ENCODE measurements around the gene TLCD2.
A peak's percentile ranks its signal among the peaks of the same experiment; 100 is the strongest.
"Not testable (repeated sequence)": the region's sequence is repeated elsewhere in the genome, so short reads cannot be mapped to it uniquely, and the experiment has no call there.

Gene TLCD2

GRCh38 chr17:1727876-1728630 is 17.9 kb upstream of the TLCD2 start:
- no peak overlapping the region for H3K4me3 ChIP-seq (ENCODE audit: low read depth, low read length)
- TF ChIP-seq, protein P1, sequence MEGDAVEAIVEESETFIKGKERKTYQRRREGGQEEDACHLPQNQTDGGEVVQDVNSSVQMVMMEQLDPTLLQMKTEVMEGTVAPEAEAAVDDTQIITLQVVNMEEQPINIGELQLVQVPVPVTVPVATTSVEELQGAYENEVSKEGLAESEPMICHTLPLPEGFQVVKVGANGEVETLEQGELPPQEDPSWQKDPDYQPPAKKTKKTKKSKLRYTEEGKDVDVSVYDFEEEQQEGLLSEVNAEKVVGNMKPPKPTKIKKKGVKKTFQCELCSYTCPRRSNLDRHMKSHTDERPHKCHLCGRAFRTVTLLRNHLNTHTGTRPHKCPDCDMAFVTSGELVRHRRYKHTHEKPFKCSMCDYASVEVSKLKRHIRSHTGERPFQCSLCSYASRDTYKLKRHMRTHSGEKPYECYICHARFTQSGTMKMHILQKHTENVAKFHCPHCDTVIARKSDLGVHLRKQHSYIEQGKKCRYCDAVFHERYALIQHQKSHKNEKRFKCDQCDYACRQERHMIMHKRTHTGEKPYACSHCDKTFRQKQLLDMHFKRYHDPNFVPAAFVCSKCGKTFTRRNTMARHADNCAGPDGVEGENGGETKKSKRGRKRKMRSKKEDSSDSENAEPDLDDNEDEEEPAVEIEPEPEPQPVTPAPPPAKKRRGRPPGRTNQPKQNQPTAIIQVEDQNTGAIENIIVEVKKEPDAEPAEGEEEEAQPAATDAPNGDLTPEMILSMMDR (IDR thresholded peaks at IDR 0.05; ENCODE audit: low read depth, low read length) = no peak

DNA sequence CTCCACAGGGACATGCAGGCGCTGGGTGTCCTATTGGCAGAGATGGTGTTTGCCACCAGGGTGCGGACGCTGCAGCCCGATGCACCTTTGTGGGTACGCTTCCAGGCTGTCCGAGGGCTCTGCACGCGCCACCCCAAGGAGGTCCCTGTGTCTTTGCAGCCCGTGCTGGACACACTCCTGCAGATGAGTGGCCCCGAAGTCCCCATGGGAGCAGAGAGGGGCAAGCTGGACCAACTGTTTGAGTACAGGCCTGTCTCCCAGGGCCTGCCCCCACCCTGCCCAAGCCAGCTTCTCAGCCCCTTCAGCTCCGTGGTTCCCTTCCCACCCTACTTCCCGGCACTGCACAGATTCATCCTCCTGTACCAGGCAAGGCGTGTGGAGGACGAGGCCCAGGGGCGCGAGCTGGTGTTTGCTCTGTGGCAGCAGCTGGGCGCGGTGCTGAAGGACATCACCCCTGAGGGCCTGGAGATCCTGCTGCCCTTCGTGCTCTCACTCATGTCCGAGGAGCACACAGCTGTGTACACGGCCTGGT is 17.1 kb upstream of the TLCD2 start:
- TF ChIP-seq, protein P1 (IDR thresholded peaks at IDR 0.05; ENCODE audit: low read depth, low read length) = no peak
- H3K4me3 ChIP-seq (ENCODE audit: low read depth, low read length) = no peak overlapping the region

- H3K4me3 ChIP-seq (ENCODE audit: low read depth, low read length) = no peak overlapping the region
These were observed 16.6 kb upstream of the TLCD2 start for GRCh38 chr17:1726626-1727257.

DNA sequence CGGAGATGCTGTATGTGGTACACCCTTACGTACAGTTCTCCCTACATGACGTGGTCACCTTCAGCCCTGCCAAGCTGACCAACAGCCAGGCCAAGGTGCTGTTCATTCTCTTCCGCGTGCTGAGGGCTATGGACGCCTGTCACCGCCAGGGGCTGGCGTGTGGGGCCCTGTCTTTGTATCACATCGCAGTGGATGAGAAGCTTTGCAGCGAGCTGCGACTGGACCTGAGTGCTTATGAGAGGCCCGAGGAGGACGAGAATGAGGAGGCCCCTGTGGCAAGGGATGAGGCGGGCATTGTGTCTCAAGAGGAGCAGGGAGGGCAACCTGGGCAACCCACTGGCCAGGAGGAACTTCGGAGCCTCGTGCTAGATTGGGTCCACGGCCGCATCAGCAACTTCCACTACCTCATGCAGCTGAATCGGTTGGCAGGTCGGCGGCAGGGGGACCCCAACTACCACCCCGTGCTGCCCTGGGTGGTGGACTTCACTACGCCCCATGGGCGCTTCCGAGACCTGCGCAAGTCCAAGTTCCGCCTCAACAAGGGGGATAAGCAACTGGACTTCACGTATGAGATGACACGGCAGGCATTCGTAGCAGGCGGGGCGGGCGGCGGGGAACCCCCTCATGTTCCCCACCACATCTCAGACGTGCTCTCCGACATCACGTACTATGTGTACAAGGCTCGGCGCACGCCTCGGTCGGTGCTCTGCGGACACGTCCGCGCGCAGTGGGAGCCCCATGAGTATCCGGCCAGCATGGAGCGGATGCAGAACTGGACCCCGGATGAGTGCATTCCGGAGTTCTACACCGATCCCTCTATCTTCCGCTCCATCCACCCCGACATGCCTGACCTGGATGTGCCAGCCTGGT is 15.7 kb upstream of the TLCD2 start:
- no peak overlapping the region for H3K4me3 ChIP-seq (ENCODE audit: low read depth, low read length)
- TF ChIP-seq, protein P1 (IDR thresholded peaks at IDR 0.05; ENCODE audit: low read depth, low read length) = no peak

More at GRCh38 chr17:1726626-1727257, 16.6 kb upstream of the TLCD2 start:
- TF ChIP-seq, protein P1 (IDR thresholded peaks at IDR 0.05; ENCODE audit: low read depth, low read length) = no peak

- TF ChIP-seq, protein P1 (IDR thresholded peaks at IDR 0.05; ENCODE audit: low read depth, low read length) = no peak
- H3K4me3 ChIP-seq (ENCODE audit: low read depth, low read length) = peak overlapping the region; percentile 63
These were observed 14.9 kb upstream of the TLCD2 start for GRCh38 chr17:1724869-1725641.

- H3K4me3 ChIP-seq (ENCODE audit: low read depth, low read length) = peak within 1 kb of the TSS; percentile 63
- TF ChIP-seq, protein P1 (IDR thresholded peaks at IDR 0.05; ENCODE audit: low read depth, low read length) = no peak
These were observed 14.2 kb upstream of the TLCD2 start, which contains the start of gene WDR81 for GRCh38 chr17:1724351-1724868. TSS of gene WDR81 (plus strand) at chr17:1724704. CDS start at chr17:1724960, 256 bp downstream.

DNA sequence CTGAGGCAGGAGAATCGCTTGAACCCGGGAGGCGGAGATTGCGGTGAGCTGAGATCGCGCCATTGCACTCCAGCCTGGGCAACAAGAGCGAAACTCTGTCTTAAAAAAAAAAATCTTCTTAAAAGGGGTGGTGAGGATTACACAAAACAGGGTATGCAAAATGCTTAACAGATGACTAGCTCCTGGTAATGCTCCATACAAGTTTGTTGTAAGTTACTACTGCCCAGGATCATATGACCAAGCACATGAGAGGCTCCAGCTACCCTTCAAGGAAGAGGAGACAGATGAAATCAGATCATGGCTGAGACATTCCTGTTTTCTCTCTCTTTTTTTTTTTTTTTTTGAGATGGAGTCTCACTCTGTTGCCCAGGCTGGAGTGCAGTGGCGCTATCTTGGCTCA is 11.8 kb upstream of the TLCD2 start:
- not testable (repeated sequence) for H3K4me3 ChIP-seq (ENCODE audit: low read depth, low read length)

Data from WI38 (cell line).